GM12892 (cell line): ENCODE data around the gene HCK.

Experiments
- POLR2A ChIP-seq: IDR thresholded peaks from 2 replicates; pipeline ENCODE4 v1.6.1; 2011; ENCODE audit warnings: low read depth, low read length, control low read depth
- POLR2AphosphoS5 ChIP-seq: IDR thresholded peaks from 2 replicates; pipeline ENCODE4 v1.6.1; 2011; ENCODE audit warnings: low read depth, low read length, control low read depth
- TAF1 ChIP-seq: IDR thresholded peaks from 2 replicates; pipeline ENCODE4 v1.6.1; 2011; ENCODE audit warnings: low read depth, mild to moderate bottlenecking, control low read depth, low read length, borderline replicate concordance

DNA sequence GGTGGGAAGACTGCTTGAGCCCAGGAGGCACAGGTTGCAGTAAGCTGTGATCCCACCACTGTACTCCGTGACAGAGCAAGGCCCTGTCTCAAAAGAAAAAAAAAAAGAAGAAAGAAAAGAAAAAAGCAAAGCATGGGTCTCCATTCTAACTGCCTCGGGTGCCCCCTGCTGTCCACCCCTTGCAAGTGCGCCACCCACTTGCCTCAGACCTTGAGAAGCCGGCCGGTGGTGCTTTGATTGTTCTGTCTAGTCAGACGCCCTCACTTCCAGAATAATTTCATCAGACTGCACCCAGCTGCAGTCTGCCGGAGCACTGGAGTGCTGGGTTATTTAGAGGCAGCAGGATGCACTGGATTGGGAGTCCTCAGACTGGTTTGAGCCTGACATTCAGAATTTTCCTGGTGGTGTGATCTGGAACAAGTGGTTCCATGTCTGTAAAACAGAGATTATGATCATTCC lies 39.9 kb downstream of the HCK start:
- TF ChIP-seq POLR2A (no peak), POLR2AphosphoS5 (no peak), TAF1 (no peak)
